ENCODE results near the gene SYNC.
"Not testable (repeated sequence)": the region's sequence is repeated elsewhere in the genome, so short reads cannot be mapped to it uniquely, and the experiment has no call there.

The SYNC gene

DNA sequence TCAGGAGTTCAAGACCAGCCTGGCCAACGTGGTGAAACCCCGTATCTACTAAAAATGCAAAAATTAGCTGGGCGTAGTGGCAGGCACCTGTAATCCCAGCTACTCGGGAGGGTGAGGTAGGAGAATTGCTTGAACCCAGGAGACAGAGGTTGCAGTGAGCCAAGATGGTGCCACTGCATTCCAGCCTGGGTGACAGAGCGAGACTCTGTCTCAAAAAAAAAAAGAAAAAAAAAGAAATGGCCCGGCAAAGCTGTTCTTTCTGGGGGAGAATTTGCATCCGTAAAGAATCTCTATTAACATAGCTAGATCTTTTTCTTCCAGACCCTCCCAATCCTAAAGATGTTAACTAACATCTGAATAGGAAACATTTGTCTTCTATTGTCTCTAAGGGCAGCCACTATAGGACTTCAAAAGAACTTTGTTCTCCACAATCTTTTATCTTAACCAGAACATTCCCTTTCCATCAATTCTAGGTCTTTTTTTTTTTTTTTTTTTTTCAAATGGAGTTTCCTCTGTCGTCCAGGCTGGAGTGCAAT lies 60.2 kb downstream of the SYNC start:
- DNase-seq (ENCODE audit: low read depth) = not testable (repeated sequence)

DNA sequence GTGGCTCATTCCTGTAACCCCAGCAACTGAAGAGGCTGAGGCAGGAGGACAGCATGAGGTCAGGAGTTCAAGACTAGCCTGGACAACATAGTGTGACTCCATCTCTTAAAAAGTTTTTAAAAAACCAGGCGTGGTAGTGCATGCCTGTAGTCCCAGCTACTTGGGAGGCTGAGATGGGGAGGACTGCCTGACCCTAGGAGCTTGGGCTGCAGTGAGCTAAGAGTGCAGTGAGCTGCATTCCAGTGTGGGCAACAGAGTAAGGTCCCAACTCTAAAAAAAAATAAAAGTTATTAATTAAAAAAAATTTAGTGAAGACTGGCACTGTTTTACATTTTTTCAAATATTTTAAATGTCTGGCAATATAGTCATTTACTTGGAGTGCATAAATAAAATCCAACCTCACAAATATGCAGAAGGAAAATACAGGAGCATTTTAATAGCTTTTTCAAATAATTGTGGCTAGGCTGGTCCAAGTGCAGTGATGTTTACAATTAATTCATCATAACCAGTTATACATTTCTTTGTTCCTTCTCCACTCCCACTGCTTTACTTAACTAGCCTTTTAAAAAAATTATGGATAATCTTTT lies 63.0 kb downstream of the SYNC start:
- no peak for DNase-seq (ENCODE audit: low read depth)

DNA sequence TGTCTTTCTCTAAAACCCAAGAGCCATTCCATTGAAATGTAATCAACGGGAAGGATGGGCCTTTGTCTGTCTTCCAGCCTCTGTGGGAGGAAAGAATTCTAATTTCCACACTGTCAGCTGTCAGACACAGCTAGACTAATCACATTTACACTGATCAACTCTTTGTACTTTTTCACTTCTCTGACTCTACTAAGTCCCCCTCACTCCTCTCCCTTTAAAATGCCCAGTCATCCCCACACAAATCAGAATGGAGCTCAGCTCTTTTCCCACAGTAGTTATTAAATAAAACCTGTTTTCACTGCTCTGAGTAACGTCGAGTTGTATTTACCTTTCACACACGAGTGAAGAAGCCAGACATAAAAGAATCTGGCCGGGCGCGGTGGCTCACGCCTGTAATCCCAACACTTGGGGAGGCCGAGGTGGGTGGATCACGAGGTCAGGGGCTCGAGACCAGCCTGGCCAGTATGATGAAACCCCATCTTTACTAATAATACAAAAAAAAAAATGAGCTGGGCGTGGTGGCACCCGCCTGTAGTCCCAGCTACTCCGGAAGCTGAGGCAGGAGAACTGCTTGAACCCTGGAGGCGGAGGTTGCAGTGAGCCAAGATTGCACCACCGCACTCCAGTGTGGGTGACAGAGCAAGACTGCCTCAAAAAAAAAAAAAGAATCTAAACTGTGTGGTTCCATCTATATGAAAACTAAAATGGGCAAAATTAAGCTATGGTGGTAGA lies 65.5 kb downstream of the SYNC start:
- no peak for DNase-seq (ENCODE audit: low read depth)

DNA sequence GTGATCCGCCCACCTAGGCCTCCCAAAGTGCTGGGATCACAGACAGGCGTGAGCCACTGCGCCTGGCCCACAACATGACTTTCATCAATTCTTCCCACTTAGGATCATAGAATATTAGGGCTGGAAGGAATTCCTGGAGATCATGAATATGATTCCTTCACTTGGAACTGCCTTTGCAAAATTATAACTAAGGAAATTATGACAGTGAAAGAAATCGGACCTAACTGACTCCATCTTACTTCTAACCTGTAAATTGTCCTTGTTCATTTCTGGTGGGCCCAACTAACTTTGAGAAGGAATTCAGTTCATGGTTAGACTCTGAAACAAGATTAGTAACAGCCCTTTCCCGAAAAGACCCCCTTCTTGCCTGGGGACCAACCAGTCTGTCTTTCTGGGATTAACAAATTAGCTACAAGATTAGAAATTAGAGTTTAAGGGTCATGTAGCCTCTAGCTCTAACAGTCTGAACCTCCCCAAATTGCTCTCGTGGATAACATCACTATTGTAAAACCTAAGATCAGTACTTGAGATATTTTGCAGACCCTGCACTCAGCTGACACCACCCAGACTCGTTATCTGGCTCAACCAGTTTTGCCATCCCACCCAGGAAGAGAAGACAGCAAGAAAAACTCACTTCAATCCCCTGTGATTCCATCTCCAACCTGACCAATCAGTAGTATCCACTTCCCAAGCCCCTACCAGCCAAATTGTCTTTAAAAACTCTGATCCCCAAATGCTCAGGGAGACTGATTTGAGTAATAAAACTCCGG lies 66.9 kb downstream of the SYNC start:
- DNase-seq (ENCODE audit: low read depth) = no peak

DNA sequence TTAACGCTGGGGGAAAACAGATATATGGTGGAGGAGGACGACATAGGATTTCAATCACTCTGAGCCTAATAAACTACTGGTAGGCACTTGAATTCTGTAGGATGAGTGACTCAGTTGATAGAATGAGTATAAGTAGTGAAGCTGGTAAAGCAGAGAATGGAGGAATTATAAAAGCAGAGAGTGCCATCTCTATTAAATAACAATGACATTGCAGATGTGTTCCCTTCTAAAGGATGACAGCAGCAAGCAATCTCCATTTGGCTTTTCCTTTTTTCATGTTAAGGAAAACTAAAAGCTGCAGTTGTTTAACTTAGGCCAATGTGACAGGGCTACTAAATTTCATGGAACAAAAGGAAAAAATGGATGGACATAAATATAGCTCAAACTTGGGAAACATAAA lies 69.7 kb downstream of the SYNC start:
- no peak for DNase-seq (ENCODE audit: low read depth)

DNA sequence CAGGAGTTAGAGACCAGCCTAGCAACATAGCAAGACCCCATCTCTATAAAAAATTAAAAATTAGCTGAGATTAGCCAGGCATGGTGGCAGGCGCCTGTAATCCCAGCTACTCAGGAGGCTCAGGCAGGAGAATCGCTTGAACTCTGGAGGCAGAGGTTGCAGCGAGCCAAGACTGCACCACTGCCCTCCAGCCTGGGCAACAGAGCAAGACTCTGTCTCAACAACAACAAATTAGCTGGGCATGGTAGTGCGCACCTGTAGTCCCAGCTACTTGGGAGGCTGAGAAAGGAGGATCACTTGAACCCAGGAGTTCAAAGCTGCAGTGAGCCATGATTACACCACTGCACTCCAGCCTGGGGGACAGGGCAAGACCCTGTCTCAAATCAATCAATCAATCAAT lies 72.4 kb downstream of the SYNC start:
- not testable (repeated sequence) for DNase-seq (ENCODE audit: low read depth)
